NCI-H1048 (cell line): ENCODE results near the gene LRRN4CL.
"Not testable (repeated sequence)": the region's sequence is repeated elsewhere in the genome, so short reads cannot be mapped to it uniquely, and the experiment has no call there.

Experiments used
- DNase-seq: peaks from one replicate; lab custom pipeline; 2025; lab: John Stamatoyannopoulos, UW

Gene LRRN4CL

DNA sequence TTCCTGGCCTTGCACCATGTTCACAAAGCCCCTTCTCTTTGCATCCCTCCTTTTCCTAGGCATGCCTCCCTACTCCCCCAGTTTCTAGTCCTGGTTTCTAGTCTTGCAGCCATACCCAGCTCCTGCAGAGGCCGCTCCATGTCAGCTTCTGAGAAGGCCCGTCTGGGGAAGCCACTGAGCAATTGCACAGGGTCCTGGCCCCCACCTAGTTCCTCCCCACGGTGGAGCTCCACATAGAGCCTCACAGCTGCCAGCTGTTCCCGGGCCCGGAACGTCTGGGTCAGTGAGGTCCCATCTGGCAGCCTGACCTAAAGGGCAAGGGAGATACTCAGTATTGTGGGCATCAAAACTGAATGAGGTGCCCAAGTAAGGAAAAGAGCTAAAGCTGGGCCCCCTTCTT is 12.6 kb downstream of the LRRN4CL start:
- DNase-seq = no peak

DNA sequence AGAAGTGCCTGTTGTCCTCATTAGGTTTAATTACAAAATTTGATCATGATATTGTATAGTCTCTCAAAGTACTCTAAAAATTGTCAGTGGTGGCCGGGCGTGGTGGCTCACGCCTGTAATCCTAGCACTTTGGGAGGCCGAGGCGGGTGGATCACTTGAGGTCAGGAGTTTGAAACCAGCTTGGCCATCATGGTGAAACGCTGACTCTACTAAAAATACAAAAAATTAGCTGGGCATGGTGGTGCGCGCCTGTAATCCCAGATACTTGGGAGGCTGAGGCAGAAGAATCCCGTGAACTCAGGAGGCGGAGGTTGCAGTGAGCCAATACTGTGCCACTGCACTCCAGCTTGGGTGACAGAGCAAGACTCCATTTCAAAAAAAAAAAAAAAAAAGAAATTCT is 13.9 kb downstream of the LRRN4CL start:
- not testable (repeated sequence) for DNase-seq

DNA sequence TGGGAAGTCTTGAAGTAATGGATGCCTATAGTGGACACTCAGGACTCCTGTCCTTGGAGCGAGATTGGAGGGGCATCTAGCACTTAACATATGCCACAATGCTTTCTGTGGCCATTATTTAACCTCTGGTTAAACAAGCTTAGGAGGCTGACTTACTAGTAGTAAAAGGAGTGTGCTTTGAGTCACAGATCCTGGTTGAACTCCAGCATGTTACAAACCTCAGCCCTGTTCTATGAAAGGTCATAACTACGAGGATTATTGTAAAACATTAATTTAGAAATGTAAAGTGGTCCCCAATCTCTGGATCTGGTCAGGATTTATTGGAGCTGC is 16.2 kb downstream of the LRRN4CL start:
- no peak for DNase-seq

DNA sequence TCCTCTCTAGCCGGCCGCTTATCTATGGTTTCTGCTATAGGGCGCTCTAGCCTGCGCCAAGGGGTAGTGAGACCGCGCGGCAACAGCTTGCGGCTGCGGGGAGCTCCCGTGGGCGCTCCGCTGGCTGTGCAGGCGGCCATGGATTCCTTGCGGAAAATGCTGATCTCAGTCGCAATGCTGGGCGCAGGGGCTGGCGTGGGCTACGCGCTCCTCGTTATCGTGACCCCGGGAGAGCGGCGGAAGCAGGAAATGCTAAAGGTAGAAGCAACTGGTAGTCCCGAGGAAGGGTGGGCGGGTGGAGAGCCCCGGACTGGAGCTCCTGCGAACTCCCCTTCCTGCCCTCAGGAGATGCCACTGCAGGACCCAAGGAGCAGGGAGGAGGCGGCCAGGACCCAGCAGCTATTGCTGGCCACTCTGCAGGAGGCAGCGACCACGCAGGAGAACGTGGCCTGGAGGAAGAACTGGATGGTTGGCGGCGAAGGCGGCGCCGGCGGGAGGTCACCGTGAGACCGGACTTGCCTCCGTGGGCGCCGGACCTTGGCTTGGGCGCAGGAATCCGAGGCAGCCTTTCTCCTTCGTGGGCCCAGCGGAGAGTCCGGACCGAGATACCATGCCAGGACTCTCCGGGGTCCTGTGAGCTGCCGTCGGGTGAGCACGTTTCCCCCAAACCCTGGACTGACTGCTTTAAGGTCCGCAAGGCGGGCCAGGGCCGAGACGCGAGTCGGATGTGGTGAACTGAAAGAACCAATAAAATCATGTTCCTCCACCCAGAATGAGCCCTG is 17.5 kb downstream of the LRRN4CL start, which contains the start of the genes LBHD1 and UQCC3:
LBHD1 (minus strand) TSS at position 660 of the 782 bp plus-strand sequence. CDS start 2,236 bp downstream, outside the sequence.
UQCC3 (plus strand) TSS at position 66 of the 782 bp plus-strand sequence; CDS start at position 139, 73 bp downstream.
- peak; percentile 68 for DNase-seq

DNA sequence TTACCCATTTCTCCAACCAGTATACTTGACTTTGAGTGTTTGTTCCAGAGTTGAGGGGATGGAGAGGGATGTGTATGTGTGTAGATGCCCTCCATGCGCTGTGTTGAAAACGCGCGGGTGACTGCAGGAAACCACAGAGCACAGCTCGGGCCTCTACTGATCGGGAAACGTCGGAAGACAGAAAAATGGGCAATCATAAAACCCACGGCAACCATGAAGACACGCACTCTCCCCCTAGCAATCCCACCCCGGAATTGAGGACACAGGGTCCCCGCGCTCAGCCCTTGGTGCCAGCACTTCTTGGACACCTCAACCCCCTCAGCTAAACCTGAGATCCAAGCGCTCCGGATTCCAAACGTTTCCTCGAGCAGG is 18.1 kb downstream of the LRRN4CL start:
- no peak for DNase-seq

DNA sequence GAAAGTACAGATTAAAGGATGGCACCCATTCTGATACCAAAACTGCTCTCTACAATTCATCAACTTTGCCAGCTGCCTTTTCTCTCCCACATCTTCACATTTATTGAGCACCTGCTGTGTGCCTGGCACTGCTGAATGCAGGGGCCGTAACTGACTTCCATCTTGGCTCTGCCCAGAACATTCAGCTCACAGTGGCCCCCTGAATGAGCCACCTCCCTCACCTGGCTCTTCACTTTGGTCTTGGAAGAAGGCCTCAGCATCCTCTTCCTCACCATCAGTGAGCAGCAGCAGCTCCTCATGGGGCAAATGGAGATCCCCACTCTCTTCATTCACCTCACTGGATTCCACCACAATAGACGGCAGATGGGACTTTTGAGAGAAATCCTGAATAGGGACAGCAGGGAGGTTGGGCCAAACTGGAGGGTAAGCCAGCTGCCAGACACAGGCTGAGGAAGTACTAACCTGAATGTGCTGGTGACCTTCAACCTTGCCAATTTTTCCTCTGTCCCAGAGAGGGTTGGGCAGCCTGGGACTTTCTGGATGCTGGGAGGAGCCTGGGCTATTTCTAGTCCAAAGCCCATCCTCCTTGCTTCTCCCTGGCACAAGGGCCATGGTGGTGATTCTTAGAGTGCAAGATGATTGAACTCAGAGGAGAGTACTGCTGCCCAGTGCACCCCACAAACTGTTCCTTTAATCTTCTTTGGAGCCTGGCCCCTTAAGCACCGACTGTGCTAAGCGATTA is 19.7 kb downstream of the LRRN4CL start:
- DNase-seq = no peak

DNA sequence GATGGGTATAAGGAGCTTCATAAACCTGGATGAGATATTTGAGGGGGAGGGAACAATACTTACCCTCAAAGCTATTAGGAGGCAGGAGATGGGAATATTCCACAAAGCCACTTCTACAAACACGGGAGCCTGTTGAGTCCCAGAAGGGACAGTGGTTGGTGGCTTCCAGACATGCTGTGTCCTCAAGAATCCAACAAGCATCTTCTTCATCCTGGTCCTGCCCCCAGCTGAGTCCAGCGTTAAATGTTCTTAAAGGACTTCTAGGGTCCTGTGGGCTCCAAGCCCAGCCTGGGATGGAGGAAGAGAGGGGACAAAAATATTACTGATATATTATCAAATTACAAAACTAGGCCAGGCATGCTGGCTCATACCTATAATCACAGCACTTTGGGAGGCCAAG is 21.9 kb downstream of the LRRN4CL start:
- DNase-seq = no peak

DNA sequence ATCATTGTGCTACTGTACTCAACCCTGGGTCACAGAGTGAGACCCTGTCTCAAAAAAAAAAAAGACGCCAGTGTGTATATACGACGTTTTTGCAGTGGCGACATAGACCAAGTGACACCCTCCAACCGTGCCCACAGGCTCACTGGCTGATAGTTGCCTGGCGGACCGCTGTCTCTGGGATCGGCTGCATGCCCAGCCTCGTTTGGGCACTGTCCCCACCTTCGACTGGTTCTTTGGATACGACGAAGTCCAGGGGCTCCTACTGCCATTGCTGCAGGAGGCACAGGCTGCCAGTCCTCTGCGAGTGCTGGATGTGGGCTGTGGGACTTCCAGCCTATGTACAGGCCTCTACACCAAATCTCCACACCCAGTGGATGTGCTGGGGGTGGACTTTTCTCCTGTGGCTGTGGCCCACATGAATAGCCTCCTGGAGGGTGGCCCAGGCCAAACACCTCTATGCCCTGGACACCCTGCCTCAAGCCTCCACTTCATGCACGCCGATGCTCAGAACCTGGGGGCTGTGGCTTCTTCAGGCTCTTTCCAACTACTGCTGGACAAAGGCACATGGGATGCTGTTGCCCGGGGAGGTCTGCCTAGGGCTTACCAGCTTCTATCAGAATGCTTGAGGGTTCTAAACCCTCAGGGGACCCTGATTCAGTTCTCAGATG is 22.9 kb downstream of the LRRN4CL start:
- no peak for DNase-seq

DNA sequence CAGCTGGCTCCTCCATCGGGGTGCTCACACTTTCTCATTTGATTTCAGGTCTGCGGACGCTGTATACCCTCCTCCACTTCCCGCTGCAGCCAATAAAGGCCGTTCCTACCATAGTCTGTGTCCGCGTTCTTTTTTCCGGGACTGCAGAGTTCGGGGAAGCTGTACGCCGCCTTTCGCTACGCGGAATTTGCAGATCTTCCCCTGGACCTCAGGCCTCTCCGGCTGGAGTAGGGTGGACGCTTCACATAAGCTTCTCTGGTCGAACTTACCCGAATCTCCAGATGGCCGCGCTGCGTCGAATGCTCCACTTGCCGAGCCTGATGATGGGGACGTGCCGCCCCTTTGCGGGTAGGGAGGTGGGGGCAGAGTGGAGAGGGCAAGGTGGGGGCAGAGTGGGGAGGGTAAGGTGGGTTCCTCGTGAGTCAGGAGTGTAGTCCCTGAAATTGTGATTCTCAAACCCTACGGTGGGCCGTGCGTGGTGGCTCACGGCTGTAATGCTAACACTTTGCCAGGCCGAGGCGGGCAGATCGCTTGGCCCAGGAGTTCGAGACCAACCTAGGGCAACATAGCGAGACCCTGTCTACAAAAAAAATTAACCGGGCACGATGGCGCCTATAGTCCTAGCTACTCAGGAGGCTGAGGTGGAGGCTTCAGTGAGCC is 23.6 kb downstream of the LRRN4CL start:
- DNase-seq = no peak

DNA sequence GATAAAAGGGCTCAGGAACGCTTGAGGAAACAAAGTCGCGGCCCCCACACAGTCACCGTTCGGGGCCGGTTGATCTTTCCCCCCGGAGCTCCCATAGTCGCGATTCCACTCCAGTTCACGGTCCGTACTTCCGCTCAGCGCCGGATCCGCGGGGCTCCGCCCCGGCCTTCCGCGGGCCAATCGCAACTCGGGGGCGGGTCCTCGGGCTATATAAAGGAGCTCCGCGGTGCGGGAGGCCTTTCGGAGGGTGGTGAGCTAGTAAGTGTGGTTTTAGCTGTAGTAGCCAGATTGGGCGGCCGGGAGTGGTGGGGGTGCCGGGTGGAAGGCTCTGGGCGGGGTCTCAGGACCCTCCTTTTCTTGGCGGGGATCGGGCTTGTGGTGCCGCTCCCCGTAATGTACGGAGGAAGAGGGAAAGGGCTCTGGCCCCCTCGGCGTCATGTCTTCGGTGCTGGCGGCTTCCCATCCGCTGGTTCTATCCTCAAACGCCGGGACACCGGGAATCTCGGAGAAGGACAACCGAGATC is 24.2 kb downstream of the LRRN4CL start, which contains the start of the genes C11orf98 and CSKMT:
C11orf98 (minus strand) TSS at position 136 of the 524 bp plus-strand sequence; CDS start at position 95, 41 bp downstream.
CSKMT (plus strand) TSS at position 238 of the 524 bp plus-strand sequence. CDS start 568 bp downstream, outside the sequence.
- DNase-seq = peak; percentile 77

DNA sequence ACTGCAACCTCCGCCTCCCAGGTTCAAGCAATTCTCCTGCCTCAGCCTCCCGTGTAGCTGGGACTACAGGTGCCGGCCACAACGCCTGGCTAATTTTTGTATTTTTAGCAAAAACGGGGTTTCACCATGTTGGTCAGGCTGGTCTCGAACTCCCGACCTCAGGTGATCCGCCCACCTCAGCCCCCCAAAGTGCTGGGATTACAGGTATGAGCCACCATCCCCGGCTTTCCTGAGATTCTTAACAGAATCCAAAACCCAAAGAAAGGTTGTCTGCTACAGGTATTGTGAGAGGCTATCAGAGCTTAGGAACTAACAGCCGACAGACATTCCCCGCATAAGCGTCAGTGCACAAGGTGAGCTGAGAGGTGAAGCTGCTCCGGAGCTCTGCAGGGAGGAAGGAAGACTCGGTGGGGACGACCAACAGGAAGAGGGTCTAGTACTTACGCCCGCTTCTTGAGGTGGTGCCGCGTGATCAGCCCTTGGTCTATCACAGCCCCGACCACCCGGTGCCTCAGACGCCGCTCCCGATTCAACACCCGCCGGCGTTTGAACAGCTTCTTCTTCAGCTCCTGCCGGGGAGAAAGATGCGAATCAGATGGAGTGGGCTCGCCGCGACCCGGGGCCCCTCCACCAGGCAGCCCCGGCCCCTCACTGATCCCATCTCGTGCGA is 24.8 kb downstream of the LRRN4CL start:
- no peak for DNase-seq

DNA sequence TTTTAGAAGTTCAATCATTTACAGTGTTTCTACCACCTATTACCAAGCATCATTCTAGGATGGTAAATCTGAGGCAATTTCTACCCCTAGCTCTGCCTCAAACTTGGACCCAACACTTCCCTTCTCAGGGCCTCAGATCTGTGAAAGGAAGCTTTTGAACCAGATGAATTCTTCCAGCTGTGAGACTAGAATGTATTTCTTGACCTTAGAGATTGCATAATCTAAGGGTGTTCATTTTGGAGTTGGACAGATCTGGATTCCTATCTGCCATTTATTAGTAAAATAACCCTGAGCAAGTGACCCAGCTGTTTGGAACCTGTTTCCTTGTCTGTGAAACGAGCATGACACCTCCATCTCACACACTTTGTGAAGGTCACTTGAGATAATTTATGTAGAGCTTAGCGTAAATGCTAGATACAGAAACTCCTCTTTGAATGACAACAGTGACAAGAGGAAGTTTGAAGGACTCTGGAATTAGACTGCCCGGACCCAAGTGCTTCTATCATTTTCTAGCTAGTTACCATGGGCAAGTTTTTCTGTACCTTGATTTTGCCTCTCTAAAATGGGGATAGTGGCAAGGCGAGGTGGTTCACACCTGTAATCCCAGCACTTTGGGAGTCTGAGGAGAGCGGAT is 32.4 kb downstream of the LRRN4CL start:
- no peak for DNase-seq

DNA sequence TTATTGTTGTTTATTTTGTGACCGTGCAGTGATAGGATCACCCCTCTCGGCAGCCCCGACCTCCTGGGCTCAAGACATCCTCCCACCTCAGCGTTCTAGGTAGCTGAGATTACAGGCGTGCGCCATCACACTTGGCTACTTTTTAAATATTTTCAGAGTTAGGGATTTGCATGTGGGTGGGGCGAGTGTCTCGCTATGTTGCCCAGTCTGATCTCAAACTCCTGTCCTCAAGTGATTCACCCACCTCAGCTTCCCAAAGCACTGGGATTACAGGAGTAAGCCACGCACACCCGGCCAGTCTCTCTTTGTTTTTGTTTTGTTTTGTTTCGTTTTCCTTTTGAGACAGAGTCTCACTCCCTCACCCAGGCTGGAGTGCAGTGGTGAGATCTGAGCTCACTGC is 35.0 kb downstream of the LRRN4CL start:
- DNase-seq = no peak

DNA sequence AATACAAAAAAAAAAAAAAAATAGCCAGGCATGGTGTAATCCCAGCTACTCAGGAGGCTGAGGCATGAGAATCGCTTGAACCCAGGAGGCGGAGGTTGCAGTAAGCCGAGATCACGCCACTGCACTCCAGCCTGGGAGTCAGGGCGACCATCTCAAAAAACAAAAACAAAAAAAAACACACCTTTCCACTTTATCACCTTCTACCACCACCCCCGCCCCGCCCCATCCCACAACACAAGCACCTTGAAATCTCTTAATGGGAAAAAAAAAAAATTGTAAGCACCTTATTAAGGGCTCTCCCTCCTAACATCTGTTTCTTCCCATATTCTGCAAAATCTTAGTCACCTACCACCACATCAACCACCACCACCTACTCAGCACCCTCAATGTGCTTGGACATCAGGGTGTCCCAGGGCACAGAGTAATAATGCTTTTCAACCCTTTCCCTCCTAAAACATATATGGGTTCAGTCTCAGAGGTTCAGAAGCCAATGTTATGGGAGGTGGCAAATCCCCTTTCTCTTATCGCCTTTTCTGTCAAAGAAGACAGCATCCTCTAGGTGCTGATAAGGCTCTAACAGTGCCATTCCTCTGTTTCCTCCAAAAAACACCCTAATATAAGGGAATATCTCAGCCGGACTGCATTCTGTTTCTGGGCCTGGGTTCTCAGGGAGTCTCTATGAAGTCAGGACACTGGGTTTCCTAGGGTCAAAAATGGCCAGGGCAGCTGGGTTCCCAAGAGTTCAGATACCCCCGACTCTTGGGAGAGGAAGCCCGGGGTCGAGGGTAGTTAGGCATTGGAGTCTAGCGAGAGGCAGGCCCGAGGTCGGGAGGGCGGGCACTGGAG is 36.9 kb downstream of the LRRN4CL start:
- DNase-seq = no peak

DNA sequence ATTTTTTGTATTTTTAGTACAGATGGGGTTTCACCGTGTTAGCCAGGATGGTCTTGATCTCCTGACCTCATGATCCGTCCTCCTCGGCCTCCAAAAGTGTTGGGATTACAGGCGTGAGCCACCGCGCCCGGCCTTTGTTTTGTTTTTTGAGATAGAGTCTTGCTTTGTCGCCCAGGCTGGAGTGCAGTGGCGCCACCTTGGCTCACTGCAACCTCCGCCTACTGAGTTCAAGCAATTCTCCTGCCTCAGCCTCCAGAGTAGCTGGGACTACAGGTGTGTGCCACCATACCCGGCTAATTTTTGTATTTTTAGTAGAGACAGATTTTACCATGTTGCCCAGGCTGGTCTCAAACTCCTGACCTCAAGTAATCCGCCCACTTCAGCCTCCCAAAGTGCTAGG is 39.0 kb downstream of the LRRN4CL start:
- DNase-seq = not testable (repeated sequence)

DNA sequence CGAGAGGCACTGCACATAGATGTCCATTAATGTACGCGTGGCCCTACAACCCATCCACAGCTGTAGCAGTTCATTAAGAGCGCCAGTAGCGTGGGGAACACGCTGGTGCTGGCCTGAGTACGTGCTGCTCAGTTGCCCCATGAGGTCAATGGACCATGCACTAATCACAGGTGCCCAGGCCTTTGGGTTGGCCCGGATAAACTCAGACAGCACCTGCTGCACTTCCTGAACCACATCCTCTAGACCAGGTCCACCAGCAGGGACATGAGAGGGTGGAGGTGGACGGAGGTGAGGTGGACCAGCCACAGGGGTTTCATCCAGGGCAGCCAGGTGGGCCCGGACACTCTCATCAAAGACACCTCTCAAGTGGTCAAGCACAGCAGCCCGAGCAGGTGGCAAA is 39.8 kb downstream of the LRRN4CL start:
- no peak for DNase-seq

DNA sequence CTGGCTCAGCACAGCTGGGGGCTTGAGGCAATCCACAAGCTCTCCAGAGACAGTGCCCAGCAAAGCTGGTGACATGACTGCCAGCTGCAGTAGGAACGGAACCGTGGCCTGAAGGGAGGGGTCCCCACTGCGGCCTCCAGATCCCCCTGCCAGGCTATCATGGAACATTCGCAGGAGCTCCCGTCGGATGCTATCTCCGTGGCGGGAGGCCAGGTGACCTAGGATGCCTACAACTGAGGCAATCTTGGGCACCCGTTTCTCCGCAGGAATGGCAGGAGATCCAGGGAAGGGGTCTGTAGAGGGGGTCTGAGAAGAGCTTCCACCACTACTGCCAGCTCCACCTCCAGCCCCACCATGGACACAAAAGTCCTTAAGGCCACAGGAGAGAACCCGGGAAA is 40.4 kb downstream of the LRRN4CL start:
- DNase-seq = no peak

DNA sequence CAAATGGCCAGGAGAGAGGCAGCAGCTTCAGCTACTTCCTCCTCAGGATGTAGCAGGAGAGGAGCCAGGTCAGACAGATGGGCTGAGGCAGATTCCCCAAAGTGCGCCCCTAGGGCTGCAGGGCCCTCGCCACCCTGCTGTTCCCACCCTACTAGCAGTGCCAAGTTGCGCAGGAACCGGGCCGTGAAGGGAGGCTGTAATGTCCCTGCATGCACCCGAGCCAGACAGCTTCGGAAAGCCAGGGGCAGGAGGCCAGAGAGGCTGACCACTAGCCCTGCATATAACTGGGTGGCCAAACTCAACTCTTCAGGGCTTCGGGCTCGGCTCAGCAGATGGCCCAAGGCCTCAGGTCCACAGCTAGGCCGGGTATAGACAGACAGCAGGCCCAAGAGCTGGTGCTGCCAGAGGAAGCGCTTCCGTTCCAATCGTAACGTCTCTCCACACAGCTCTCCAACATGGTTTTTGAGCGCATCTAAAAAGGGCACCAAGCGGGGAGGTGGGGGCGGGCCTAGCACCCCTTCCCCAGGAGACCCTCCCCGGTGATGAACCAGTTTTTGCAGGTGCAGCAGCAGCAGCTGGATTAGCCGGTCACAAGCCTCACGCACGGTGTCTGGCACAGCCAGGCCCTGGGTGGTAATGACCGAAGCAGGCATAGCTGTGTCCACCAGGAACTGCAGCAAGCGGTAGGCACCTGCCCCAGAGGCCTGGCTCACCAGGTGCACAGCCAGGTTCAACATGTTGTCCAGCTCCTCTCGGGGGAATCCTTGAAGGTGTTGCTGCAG is 41.0 kb downstream of the LRRN4CL start:
- no peak for DNase-seq

DNA sequence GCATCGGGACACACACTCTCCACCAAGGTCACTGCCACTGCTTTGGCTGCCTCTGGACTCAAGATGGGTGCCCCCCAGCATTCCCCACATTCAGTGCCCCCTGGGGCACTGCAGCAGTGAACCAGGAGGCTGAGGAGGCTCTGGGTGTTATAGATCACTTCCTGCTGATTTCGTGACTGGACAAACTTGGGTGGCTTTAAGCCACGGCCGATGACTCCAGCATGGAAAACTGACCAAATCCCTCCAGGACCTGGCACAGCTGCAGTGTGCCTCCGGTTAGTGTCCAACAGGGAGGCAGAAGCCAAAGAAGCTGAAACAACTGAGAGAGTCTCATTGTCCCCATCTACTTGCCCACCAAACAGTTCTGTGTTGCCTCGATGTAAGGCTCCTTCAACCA is 41.7 kb downstream of the LRRN4CL start:
- no peak for DNase-seq
